Epithelial cell of proximal tubule (primary cell): Measurements from ENCODE around the gene MAD2L1BP. TPM values are rescaled to one million over a fixed set of nuclear protein-coding genes. Genes with fewer than 3 reads are reported as not detected.

ENCODE experiments used
- DNase-seq: peaks from one replicate; pipeline ENCODE4 v3.0.0-alpha.2; 2011; ENCODE audit warnings: low read depth
- H3K4me3 ChIP-seq: 2 replicates; pipeline ENCODE4 v1.5.1; 2011; ENCODE audit warnings: low read depth, mild to moderate bottlenecking, low read length
- total RNA-seq: library from RNA; depleted of rRNA; stranded (reverse); fragments of >200 nt; gene quantifications from 2 replicates; pipeline ENCODE4 v1.2.3, GENCODE V29; 2015
- TF ChIP-seq, protein P1 (sequence below): conservative IDR thresholded peaks from 2 replicates; pipeline ENCODE4 v1.5.1; 2012; ENCODE audit warnings: low read depth, mild to moderate bottlenecking, low read length

Gene MAD2L1BP
- total RNA-seq, 1 donor from 2014 or later, result 41.8 TPM

DNA sequence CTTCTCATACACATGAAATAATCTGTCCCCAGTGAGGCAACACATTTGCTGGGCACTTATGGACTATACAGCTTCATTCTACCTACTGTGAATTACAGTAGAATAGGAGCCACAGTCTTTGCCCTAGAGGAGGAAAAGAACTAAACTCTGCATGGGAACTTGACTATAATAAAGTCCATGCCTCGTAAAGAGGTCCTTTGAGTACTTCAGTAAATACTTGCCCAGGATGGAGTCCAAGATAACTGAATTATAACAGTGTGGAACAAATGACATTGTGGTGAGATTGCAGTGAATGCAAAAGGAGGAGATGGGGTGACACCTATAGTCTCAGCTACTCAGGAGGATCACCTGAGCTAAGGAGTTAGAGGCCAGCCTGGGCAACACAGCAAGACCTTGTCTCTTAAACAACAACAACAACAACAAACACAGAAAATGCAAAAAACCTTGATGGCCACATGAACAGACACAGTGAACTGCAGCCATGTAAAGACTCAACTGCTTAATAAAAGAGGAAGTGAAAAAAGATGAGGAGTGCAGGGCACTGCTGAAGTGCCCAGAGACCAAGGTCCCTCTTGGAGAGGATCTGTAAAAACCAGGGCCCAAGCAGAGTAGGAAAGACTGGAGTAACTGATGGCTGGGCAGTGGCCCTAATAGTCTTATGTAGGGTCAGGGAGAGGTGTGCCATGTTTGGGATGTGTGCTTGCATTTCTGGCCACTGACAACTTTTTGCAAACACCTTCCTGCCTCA, 48.2 kb downstream of the MAD2L1BP start:
- H3K4me3 ChIP-seq, result no peak overlapping the region
- TF ChIP-seq, protein P1, sequence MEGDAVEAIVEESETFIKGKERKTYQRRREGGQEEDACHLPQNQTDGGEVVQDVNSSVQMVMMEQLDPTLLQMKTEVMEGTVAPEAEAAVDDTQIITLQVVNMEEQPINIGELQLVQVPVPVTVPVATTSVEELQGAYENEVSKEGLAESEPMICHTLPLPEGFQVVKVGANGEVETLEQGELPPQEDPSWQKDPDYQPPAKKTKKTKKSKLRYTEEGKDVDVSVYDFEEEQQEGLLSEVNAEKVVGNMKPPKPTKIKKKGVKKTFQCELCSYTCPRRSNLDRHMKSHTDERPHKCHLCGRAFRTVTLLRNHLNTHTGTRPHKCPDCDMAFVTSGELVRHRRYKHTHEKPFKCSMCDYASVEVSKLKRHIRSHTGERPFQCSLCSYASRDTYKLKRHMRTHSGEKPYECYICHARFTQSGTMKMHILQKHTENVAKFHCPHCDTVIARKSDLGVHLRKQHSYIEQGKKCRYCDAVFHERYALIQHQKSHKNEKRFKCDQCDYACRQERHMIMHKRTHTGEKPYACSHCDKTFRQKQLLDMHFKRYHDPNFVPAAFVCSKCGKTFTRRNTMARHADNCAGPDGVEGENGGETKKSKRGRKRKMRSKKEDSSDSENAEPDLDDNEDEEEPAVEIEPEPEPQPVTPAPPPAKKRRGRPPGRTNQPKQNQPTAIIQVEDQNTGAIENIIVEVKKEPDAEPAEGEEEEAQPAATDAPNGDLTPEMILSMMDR, result no peak
- no peak for DNase-seq

DNA sequence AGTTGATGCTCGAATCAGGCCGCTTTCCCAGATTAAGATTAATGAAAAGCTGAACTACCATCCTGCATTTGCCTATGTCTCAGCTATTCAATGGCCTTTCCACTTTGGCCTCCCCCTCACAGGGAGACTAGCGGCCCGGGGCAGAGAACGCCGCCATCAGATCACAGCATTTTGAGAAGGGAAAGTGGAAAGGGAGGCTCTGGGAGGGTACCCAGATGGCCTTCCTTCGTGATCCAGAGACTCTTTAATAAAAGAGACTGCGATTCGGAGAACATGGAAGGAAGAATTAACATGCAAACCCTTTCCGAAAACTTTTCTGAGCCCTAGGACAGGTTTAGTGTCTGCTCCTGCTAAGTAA, 51.4 kb downstream of the MAD2L1BP start:
- TF ChIP-seq, protein P1, result no peak
- DNase-seq, result no peak

DNA sequence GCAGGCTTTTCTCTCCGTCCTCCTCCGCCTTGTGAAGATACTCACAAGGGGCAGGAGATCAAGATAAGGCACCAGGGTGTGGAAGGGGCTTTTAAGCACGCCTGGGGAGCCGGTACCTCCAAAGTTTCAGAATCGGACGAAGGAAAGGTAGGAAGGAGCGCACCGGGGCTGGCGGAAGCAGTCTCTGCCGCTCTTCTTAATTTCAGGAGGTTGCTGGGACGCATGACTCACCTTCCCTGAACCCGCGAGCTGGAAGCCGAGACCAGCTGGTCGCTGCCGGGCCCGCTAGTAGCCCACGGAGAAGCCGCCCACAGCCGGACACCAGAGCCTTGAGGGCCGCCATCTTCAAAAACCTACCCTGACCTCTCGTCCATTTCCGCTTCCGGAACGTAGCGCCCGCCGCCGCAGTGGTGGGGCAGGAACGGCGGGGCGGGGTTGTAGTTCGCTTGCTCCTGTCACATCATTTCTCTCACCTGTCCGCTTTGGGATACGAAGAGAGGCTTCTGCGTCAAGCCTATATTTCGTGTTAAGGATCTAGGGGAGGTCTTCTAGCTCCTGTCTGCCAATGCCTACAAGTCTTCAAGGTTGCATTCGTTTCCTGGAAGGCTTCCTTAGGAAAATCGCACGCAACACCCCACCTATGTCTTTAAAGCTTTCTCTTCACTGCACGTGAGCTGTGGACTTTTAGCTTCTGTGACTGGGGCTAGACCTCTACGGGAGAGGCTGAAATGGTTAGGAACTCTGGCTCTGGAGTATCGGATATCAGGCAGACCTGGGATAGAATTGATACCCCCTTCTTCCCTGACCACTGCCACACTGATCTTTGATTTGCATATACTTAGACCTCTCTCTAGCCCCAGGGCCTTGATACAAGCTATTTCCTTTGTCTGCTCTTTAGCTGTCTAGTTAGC, 52.1 kb downstream of the MAD2L1BP start, which contains the start of gene MRPS18A:
Gene MRPS18A, minus strand, starts transcription at position 355 of the 911 bp plus-strand sequence. Its CDS starts 12 bp downstream, at position 343.
- H3K4me3 ChIP-seq, result peak within 1 kb of the TSS; percentile 75
- TF ChIP-seq, protein P1, result no peak
- DNase-seq, result no peak

More for the DNA sequence above, 51.4 kb downstream of the MAD2L1BP start:
- peak overlapping the region; percentile 75 for H3K4me3 ChIP-seq

DNA sequence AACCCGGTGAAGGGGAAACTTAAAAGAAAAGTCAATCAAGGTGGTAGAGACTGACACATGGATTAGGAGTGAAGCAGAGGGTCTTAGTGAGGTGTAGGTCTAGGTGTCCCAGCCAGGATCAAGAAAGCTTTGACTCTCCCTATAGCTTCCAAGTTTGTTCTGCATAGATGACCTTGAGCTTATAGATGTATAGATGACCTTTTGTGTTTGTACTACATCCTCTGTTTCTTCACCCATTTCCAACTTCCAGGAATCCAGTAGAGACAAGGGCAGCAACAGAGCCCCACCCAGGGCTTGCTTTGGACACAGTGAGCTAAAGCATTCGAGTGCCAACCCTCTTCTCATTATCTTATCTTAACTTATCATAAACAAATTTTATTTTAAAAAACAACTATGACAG, 53.8 kb downstream of the MAD2L1BP start:
- TF ChIP-seq, protein P1, result no peak
- no peak for DNase-seq
- no peak overlapping the region for H3K4me3 ChIP-seq

Other genes starting within 250 kb of the MAD2L1BP start
- 10.6 and 19.6 TPM in 2 replicates for gene ABCC10, start 208.3 kb upstream of the MAD2L1BP start, total RNA-seq
- 0.12 and 0.29 TPM in 2 replicates for gene DLK2, start 180.3 kb upstream of the MAD2L1BP start, total RNA-seq
- 17.8 and 18.3 TPM in 2 replicates for gene TJAP1, start 158.3 kb upstream of the MAD2L1BP start, total RNA-seq
- not detected in 2 replicates for gene LRRC73, start 125.5 kb upstream of the MAD2L1BP start, total RNA-seq
- 77.7 and 96.9 TPM in 2 replicates for gene YIPF3, start 118.9 kb upstream of the MAD2L1BP start, total RNA-seq
- gene POLR1C, start 118.8 kb upstream of the MAD2L1BP start, total RNA-seq, result 37.6 and 40.7 TPM in 2 replicates
- gene XPO5, start 59.8 kb upstream of the MAD2L1BP start, total RNA-seq, result 33.5 and 35.7 TPM in 2 replicates
- gene POLH, start 59.7 kb upstream of the MAD2L1BP start, total RNA-seq, result 19.7 and 57.8 TPM in 2 replicates
- 49.6 and 85.6 TPM in 2 replicates for gene GTPBP2, start 6.6 kb upstream of the MAD2L1BP start, total RNA-seq
- 0.14 TPM in 1 of 2 replicates, not detected in the other for gene RSPH9, start 9.2 kb downstream of the MAD2L1BP start, total RNA-seq
- 56.4 and 68.9 TPM in 2 replicates for gene MRPS18A, start 52.0 kb downstream of the MAD2L1BP start, total RNA-seq
- gene VEGFA, start 134.4 kb downstream of the MAD2L1BP start, total RNA-seq, result 103 and 120 TPM in 2 replicates